Raji (cell line): Measurements from ENCODE around the gene CES5A.

Experiments
- POLR2A ChIP-seq: IDR thresholded peaks from 2 replicates; pipeline ENCODE4 v1.6.1; 2011; ENCODE audit warnings: low read depth, low read length, control low read depth; ENCODE audit not compliant: insufficient read depth

The CES5A gene

DNA sequence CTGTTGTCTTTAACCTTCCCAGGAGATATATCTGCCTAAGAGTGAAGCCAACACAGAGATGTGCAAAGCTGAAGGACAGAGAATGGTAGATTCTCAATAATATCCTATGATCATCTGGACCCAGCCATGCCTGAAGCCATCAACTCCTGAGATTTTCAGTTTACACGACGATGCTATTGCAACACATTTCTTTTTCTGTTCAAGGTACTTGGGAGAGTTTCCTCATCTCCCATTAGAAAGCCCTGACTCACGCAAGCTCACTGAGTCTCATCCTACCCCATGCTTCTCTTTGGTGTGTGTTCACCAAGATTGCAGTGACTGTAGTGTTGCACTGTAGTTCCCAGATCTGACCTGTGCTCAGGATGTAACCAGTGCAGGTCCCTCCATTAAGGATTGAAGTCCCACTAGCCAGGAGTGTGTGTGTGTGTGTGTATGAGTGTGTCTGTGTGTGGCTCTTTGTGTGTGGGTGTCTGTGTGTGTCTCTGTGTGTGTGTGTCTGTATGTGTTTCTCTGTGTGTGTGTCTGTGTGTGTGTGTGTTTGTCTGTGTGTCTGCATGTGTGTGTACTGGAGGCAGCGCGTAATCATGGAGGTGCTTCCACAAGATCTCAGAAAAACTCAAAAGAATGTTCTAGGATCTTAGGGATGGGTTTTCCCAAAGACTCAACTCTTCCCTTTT lies 57.8 kb downstream of the CES5A start:
- TF ChIP-seq POLR2A = no peak

DNA sequence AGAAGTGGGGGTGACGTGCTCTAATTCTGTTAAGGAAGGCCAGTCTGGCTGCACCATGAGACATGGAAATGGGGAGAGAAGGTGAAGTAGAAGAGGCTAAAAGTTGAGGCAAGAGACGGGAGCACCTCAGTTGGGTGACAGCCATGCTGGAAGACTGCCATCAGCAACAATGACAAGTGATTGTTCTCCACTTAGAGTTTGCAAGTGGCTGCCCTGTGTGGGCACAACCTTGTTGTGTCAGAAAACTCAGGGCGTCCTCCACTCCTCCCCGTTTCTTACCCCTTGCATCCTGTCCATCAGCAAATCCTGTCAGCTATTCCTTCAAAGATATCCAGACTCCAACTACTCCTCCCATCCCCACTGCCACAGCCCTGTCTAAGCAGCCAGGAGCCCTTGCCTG lies 59.9 kb downstream of the CES5A start:
- TF ChIP-seq POLR2A = no peak

DNA sequence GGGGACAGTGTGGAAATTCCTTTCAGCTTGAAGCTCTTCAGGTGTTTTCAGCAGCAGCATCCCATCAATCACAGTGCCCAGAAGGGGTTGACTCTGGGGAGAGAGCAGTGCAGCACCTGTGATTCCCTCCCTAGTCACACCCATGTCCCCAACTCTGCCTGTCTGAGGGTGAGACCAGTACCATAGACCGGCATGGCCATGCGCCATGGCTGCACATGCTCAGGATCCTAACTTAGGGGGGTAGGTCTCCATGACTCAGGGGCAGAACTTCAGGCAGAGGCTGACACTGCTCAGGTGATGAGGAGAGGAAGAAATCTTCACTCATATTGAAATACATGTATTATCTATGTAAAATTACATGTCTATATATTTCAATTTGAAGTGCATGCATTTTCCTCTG lies 62.2 kb downstream of the CES5A start:
- no peak for TF ChIP-seq POLR2A

DNA sequence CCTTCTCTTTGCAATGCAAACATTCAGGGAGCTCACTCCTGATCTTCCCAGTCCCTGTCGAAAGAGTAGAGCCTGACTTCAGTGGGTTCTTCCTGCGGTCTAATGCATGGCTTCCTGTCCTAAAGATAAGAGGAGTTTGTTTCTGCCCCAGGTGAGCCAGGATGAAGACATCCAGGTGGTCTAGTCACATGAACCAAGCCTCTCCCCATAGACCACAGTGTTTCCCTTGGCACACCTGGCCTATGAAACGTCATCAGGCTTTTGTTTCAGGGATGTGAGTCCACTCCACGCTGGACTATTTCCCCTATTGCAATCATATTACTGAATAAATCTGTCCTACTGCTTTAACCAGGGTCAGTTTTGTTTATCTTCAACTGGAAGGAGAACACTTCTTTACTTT lies 63.4 kb downstream of the CES5A start:
- no peak for TF ChIP-seq POLR2A

DNA sequence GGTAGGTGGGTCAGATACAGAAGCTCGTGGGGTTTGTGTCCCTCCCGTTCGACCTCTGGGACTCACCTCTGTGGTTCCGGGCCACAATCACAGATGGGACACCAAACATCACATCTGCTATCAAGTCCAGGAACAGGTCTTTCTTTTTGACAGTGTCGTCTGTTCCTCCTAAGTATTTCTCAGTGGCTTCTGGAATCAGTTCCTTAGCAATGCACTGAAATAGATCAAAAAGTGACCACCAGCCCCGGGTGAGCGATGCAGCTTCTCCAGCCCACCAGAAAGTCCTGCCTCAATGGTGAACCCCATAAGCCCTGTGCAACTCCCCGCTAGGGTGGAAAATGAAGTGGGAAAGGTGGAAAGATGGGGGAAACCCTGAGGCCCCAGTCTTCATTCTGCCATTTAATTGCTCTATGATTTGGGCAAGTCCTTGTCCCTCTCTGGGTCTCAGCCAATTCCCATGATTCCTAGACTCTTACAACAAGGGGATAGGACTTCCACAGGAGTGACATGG lies 64.7 kb downstream of the CES5A start:
- no peak for TF ChIP-seq POLR2A

DNA sequence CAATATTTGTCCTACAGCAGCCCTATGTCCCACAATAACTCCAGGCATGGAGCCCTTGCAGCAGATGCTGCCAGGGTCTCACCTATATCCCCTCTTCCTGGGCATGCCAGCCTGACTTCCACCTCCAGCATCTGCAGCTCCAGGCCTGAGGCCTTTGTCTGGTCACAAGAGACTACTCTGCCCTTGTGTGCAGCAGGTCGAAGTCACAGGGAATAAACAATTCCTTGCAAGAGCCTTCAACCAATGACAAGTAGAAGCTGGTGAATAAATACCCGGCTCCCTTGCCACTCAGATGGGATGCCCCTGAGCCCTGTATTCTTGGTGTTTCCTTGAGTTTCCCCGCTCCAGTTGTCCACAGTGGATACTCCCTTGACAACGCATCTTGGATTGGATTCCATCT lies 65.3 kb downstream of the CES5A start:
- no peak for TF ChIP-seq POLR2A

DNA sequence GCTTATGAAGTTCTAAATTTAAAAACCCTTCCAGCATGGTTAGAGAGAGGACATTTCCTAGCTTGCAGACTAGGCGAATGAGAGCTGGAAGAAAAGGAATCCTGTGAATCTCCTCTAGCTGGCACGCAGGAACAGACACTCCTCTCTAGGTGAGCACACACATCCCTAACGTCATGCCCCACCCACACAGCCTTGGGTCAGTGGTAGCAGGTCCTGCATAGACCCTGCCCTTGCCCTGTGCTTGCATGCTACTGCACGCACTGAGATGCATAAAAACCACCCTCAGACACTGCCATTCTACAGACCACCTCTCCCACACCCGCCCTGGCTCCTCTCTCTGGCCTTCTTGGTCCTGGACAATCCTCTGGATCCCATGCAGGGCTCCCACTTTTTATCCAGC lies 65.8 kb downstream of the CES5A start:
- no peak for TF ChIP-seq POLR2A
